HG03103 (cell line): ENCODE results near the gene PRLR.

ENCODE experiments used
- ATAC-seq: cut with Tn5 transposase; IDR thresholded peaks from one replicate; pipeline ENCODE4 v1.9.1; 2021; ENCODE audit warnings: low read depth; ENCODE audit not compliant: unreplicated experiment

Gene PRLR

GRCh38 chr5:35009657-35010056 is 220.6 kb downstream of the PRLR start:
- ATAC-seq: no peak

GRCh38 chr5:35009019-35009418 is 221.3 kb downstream of the PRLR start:
- ATAC-seq: no peak

GRCh38 chr5:35004771-35005170 is 225.5 kb downstream of the PRLR start:
- ATAC-seq: no peak

DNA sequence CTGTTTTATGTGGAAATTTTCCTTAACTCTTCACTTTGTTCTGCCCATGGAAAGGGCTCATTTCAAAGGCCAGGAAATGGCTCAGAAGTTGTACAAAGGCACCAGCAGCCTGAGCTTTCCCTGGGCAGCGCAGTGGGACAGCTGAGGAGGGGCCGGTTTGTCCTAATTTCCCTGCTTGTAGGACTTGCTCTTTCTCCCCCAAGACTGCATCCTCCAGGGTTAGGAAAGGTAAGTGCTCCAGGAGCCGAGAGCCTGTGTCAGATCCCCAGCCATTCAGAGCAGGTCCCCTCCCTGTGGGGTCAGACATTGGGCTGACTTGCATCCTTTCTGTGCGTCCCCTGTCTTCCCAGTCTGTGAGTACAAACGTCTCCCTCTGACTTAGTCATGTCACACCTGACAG is 226.1 kb downstream of the PRLR start:
- ATAC-seq: no peak

DNA sequence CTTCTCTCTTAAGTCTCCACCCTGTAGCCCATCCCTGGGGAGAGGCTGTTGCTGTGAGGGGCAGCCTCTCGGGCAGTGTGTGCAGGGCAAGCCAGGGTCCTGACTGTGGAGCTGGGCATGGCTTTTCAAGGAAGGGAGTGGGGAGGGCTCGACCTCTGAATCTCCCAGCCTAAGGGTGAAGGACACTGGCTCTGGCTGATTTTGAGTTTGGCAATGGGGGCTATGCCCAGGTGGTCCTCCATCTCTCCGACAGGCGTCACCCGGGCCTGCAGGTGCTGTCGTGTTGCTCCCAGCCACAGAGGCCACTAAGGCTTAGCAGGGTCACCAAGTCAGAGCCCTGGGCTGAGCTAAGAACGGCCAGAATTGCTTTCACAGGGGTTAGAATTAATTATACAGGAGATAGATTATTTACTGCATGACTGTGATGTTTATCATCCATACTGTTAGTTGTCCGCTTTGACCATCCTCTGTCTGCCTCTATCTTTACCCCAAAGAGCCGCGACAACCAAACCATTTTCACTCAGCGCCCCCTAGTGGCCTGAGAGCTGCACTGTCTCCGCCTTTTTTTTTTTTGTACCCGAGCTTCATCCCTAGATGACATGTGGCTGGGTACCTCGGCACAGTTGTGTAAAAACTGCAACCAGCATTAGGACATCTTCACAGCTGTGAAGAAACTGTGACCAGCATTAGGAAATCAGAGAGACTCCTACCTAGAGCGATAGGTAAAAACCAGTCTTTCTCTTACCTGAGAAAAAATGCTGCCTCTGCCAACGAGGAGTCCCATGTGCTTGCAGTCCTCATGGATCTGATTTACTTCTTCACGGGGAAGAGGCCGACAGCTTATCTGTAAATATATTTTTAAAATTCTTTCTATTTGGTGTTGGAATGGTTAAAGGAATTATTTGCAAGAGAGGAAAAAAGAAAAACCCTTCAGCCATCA is 227.0 kb downstream of the PRLR start:
- ATAC-seq: no peak

DNA sequence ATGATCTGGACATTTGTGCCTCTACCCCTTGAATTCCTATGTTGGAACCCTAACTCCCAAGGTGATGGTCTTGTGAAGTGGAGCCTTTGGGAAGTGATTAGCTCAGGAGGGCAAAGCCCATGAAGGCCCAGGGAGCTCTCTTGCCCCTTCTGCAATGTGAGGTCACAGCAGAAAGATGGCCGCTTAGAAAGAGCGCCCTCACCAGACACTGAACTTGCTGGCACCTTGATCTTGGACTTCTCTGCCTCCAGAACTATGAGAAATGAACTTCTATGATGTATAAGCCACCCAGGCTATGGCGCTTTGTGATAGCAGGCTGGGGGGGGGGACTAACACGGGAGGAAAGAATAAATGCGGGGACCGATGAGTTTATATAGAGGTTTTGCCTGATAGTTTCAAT is 227.8 kb downstream of the PRLR start:
- no peak for ATAC-seq

DNA sequence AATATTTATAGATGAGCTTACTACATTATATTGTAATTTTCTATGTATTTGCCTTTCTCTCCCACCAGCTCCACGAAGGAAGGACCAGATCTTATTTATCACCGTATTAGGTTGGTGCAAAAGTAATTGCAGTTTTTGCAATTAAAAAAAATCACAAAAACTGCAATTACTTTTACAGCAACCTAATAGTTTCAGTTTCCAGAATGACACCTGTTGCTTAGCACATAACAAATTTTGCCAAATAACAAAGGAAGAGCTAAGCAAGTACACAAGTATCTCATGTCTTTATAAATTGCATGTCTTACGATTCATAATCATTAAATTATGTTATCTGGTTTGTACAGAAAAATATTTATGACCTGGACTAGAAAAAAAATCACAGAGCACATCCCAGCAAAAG is 228.4 kb downstream of the PRLR start:
- ATAC-seq: no peak
